GM18498 (cell line): ENCODE results near the gene SIK2.

ENCODE experiments used
- ATAC-seq: cut with Tn5 transposase; IDR thresholded peaks from one replicate; pipeline ENCODE4 v1.9.1; 2021; ENCODE audit warnings: mild to moderate bottlenecking, moderate library complexity; ENCODE audit not compliant: unreplicated experiment

The SIK2 gene

DNA sequence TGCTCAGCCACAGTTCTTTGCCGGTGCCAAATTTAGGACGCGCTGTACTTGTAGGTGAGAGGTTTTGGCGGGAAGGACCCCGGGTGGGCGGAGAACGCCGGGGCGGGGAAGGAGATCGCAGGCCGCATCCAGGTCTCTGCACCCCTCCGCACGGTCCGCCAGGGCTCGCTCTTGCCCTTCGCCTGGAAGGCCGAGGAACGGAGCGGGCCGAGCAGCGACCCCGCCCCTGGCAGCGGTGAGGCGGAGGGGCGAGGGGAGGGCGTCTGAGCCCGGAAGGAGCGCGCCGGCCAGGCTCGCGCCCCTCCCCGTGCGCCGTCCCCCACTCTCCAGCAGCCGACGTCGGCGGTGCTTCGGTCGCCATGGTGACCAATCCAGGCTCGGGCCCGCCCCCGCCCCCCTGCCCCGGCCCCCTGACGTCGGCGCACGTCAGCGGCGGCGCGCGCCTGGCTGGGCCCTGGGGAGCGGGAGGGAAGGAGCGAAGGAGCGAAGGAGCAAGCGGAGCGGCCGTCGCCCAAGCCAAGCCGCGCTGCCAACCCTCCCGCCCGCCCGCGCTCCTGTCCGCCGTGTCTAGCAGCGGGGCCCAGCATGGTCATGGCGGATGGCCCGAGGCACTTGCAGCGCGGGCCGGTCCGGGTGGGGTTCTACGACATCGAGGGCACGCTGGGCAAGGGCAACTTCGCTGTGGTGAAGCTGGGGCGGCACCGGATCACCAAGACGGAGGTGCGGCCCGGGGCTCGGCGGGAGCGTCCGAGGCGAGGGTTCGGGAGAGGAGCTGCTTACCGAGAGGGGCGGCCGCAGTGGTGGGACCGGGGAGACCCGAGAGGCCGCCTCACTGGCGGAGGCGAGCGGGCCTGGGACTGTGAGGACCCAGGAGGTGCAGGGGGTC lies at the start of gene SIK2:
TSS of gene SIK2 (plus strand) at position 471 of the 886 bp plus-strand sequence. CDS start at position 586, 115 bp downstream.
- ATAC-seq, result peak; percentile 90

DNA sequence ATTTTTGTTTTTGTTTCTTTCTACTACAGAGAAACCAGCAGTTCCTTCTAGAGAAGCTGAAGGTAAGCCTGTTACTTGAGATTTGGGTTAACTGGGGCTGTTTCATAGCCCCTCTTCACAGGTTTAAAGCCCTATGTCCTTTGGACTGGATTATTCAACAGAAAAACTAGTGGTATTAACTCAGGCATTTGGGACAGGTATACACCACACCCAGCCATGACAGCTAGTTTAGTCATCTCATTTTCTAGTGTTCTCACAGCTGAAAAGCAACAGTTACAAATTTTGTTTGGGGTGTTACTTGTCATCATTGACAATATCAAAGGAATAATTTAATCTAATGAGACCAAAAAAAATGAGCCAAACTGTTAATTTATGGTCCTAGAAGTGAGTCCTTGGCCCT lies 47.7 kb upstream of the SIK2 start:
- no peak for ATAC-seq

DNA sequence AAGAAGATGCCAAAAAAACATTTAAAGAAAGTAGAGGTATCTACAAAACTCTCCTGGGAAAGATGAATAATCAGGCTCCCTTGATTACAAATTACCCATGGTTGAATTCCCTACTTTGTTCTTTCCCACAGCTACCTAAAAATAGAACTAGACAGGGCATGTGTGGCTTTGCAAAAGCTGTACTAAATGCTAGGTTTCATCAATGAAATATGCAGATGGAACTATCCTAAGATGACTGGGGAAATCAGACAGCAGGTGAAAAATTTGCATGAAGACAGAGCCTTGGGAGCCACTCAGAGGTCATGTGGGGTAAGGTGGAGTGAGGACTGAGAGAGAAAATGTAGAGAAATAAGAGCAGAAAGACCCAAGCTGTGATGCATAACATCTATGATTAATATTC lies 47.0 kb upstream of the SIK2 start:
- ATAC-seq, result no peak

DNA sequence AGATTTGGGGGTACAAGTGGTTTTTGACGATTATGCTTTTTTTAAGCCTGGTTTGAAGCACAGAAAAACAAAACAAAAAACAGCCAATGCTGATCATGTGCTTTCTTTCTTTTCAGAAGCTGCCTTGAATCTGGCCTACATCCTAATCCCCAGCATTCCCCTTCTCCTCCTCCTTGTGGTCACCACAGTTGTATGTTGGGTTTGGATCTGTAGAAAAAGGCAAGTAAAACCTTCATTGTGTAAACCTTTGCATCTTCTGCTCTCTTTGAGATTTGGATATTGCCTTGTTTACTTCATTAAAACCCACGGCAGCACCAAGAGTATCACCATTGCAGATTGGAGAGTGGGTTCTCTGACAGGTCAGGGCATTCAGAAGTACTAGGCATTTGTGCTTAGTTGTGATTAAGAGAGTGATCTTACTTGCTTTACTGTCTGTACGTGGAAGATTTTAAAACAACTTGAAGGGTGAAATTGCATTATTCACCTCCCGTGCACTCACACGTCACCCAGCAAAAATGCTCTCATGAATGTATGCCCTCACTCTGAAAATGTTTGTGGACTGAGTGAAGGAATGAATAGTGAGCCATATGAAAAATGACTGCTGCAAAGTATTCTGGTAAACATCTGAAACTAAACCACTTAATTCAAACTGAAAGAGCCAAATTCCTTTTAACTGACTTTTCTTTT lies 44.7 kb upstream of the SIK2 start:
- ATAC-seq, result no peak

DNA sequence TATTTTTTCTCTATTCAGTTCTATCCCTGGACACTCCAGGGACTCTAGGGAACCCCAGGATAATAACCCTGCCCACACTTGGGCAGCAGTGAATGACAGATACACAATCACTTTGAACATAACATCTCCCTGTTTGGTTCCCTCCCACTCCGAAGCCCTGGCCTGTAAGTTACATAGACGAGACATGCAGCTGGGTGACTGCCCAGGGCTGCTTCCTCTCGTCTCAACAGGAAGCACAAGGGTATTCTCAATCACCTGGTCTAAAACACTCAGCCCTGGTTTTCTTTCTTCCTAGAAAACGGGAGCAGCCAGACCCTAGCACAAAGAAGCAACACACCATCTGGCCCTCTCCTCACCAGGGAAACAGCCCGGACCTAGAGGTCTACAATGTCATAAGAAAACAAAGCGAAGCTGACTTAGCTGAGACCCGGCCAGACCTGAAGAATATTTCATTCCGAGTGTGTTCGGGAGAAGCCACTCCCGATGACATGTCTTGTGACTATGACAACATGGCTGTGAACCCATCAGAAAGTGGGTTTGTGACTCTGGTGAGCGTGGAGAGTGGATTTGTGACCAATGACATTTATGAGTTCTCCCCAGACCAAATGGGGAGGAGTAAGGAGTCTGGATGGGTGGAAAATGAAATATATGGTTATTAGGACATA lies 42.3 kb upstream of the SIK2 start:
- no peak for ATAC-seq

DNA sequence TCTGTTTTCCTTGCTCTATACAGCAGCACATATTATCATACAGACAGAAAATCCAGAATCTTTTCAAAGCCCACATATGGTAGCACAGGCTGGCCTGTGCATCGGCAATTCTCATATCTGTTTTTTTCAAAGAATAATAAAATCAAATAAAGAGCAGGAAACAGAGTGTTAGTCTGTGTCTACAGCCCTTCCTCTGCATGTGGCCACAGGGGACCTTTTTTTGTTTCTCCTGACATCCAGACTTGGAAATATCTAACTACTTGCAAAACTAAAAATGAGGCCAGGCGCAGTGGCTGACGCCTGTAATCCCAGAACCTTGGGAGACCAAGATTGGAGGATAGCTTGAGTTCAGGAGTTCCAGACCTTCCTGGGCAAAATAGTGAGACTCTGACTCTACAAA lies 41.4 kb upstream of the SIK2 start:
- no peak for ATAC-seq

DNA sequence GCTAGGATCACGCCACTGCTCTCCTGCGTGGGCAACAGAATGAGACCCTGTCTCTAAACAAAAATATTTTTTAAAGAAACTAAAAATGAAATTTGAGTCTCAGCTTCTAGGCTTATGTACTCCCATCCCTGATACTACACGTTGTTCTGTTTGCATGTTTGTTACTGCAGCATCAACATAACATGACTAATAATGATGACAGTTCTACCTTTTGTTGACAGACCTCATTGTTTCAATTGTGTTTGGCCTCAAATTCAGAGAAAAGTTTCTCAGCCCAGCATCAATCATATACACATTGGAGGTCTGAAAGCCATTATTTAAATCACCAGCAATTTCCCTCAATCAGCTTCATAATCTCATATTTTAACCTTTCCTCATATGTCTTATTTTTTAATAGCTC lies 40.9 kb upstream of the SIK2 start:
- ATAC-seq, result no peak

DNA sequence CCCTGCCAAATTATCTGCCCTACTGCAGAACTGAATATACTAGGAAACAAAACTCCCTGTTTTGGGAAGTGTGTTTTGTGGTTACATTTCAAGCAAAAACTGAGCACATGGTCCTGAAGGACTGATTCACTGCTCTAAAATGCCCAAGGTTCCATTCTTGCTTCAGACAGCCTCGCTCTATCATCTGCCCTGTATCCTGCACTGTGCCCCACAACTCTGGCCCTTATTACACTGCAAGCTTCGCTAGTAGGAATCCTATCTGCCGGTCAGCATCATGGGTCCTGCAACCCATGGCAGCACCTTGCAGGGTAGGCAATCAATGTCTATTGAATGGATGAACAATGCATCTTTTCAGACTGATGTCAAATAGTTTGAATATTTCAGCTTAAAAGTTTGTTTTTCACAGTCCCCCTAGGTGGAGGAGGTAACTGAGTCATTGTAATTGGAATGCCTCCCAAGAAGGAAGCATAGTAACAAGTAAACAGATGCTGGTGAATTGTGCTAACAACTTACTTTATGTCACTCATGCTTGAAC lies 40.4 kb upstream of the SIK2 start:
- no peak for ATAC-seq

DNA sequence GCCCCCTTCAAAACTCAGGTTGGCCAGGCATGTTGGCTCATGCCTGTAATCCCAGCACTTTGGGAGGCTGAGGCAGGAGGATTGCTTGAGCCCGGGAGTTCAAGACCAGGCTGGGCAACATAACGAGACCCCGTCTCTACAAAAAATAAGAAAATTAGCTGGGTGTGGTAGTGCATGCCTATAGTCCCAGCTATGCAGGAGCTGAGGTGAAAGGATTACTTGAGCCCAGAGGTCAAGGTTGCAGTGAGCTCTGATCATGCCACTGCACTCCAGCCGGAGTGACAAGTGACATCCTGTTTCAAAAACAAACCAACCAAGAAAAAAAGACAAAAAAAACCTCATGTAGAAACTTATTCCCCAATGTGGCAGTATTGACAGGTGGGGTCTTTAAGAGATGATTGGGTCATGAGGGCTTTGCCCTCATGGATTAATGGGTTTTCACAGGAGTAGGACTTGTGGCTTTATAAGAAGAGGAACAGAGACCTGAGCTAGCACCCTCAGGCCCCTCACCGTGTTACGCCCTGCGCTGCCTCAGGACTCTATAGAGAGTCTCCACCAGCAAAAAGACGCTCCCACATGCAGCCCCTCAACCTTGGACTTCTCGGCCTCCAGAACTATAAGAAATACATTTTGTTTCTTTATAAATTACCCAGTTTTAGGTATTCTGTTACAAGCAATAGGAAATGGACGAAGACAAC lies 39.4 kb upstream of the SIK2 start:
- ATAC-seq, result no peak

DNA sequence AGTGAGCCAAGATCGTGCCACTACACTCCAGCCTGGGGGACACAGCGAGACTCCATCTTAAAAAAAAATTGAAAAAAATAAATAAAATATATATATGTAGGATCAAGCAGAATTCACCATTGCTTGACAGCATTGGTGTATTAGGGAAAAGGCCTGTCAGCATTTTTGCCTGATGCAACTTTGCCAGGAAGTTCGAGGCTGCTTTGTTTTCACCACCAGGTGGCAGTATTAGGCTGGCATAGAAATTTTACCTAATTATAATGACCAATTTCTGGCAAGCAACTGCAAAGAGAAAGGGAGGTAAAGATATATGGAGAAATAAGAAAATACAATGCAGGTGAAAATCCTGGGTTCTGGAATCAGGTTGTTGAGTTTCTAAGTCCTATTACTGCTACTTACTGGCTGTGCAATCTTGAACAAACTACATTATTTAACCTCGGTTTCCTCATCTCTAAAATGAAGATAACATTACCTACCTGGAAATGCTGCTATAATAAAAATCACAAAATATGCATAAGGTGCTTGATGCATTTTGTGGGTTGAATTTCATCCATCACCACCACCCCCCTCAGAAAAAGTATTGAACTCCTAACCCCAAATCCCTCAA lies 37.0 kb upstream of the SIK2 start:
- no peak for ATAC-seq

DNA sequence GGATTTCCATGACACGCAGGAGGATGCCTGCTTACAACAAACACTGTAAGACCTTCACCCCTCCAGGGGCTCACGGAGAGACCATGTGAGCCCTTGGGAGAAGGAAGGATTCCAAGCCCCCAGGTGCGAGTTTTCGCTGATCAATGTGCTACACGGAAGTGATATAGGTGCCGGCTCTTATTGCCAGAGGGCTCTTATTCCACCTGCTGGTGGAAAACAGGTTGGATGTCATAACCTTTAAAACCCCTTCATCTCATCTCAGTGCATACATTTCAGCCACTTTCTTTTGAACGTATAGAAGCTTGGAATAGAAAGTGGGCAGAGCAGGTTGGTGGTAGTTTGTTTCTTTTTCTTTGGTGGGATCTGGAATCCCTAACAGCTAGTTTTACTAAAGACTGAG lies 35.9 kb upstream of the SIK2 start:
- no peak for ATAC-seq

DNA sequence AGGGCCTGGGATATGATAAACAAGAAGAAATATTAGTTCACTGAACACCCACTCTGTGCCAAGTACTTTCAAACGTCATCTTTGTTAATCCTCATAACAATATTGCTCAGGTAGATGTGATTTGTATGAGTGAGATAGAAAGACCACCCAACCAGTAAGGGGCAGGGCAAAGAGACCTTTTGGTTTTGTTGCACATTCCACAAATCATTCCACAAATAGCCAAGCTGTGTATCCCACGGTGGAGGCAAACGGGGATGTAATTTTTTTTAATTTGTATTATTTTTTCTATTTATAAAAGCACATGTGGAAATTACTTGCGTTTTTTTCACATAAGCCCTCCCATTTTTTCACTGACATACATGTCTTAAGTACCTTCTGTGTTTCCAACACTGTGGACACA lies 32.8 kb upstream of the SIK2 start:
- no peak for ATAC-seq

DNA sequence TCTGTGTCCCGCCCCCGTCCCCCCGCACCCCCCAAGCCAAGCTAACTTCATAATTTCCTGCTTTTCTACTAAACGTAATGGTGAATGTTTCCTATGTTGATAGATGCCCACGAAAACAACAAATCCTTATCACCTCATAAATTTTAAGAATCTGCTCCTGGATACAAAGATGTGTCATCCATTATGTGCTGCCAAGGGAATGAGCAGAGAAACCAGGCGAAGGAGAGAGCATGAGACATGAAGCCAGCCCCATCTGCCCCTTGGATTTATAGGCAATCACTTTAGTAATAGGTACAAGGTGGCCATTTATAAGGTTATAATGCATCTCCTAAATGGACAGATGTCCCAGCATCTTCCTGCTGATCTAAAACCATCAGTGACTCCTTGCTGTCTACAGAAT lies 31.5 kb upstream of the SIK2 start:
- ATAC-seq, result no peak

DNA sequence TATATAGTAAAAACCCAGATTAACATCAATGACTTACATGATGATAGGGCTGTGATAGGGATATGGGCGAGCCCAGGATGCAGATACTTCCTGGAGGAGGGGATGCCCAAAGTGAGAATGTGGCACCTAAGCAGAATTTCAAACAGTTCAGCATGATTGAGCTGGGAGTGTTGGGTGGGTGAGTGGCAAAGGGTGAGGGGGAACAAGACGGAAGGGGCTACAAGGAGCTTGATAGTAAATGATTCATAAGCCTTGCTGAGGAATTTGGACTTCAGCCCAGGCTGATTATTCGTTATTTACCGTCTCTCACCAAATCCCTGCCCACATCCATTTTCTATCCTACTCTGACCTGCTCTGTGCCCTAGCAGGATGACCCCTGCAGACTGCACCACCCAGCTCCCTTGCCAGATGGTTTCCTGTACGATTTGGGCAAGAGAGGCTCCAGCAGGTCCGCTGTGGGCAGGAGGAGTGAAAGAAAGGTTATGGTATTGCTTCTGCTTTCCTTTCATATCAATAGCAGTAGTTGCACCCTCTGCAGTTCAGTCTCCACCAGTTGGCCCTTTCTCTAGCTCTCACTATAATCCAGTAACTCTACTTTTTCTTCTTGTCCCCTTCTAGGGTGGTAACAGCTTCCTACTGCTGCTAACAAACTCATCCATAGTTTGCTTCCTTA lies 30.3 kb upstream of the SIK2 start:
- peak; percentile 77 for ATAC-seq

DNA sequence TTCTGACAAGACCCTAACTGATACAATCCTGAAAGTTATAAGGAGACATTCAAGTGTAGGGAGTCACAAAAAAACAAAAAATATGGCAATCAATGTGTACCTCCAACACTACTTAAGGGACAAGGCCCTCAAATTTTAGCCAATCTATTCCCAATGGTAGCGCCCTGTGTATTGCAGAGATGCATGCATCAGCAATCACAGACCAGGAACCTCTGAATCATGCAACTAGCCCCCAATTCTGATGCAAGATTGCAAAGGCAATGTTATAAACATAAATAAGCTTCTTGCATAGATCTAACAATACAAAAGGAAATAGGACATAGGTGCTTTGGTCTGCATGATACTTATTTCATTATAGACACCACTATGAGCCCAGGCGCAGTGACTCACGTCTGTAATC lies 29.7 kb upstream of the SIK2 start:
- no peak for ATAC-seq

DNA sequence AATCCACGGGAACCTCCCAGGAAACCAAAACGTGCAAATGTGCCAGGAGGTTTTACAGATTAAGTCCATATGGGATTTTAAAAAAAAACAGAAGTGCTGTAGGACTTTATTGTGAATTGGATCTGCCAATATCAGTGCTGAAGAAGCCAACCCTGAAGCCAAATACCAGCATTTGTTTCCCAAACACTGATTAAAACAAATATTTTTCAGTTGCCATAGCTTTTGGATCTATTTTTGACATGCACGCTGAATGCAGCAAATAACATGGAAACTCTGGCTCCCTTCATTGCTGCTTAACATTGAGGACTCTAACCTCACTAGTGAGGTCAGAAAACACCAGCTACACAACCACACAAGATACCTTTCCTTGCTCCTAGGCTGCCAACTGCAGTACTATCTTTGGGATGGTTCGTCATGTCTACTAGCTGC lies 28.4 kb upstream of the SIK2 start:
- no peak for ATAC-seq

DNA sequence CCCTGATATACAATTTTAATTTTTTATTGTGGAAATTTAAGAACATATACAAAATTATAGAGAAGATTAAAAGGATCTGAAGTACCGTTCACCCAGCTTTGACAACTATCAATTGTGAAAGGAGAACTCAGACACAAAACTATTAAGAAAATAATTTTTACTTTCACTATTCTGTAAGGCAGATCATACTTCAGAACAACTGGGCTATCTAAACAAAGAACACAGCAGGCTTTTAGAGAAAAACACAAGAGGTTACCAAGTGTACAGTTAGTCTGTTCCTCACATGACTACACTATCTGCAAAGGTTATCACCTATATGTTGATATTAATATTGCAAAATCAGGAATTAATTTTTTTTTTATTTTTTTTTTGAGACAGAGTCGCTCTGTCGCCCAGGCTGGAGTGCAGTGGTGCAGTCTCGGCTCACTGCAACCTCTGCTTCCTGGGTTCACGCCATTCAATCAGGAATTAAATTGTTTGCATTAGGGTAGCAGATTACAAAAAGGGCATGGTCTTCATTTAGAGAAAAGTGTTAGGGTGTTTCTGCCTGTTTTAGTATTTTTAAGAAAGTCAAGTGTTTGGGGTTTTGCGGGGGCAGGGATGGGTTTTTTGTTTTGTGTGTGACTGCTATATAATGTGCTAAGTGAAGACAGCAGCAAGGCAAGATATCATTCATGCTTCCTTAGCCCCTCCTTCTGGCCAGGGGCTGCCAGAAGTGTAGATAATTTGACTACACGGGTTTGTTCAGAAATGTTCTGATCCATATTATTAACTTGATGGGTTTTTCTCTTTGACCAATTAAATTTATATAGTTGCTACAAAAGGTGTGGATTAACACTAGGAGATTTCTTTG lies 27.6 kb upstream of the SIK2 start:
- no peak for ATAC-seq

DNA sequence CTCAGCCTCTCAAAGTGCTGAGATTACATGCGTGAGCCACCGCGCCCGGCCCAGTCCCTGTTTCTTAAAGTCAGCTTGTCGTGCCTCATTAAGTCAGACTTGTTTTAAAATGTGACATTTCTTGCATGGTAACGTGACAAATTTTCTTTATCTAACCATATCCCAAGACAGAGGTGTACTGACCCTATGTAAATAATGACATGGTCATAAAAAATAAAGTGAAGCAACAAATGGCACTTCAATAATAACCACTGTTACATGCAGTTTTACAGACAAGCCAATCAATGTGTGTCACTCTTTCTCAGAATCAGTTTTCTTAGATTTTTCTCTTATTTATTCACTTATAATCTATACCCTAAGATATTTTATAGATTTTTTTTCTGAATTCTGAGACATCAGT lies 26.5 kb upstream of the SIK2 start:
- ATAC-seq, result no peak

DNA sequence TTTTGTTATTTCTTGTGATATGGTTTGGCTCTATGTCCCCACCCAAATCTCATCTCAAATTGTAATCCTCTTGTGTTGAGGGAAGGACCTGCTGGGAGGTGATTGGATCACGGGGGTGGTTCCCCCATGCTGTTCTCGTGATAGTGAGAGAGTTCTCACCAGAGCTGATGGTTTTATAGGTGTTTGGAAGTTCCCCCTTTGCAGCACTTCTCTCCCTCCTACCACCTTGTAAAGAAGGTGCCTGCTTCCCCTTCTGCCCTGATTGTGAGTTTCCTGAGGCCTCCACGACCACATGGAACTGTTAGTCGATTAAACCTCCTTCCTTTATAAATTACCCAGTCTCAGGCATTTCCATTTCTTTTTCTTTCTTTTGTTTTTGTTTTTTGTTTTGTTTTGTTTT lies 24.4 kb upstream of the SIK2 start:
- no peak for ATAC-seq
